ENCODE results near the gene ITGB6. TPM values are rescaled to one million over a fixed set of nuclear protein-coding genes. Genes with fewer than 3 reads are reported as not detected.
A peak's percentile ranks its signal among the peaks of the same experiment; 100 is the strongest.

ITGB6 gene
- total RNA-seq, 4 donors from 2014 or later, result 4.4 to 13.8 (median 10.0) TPM

DNA sequence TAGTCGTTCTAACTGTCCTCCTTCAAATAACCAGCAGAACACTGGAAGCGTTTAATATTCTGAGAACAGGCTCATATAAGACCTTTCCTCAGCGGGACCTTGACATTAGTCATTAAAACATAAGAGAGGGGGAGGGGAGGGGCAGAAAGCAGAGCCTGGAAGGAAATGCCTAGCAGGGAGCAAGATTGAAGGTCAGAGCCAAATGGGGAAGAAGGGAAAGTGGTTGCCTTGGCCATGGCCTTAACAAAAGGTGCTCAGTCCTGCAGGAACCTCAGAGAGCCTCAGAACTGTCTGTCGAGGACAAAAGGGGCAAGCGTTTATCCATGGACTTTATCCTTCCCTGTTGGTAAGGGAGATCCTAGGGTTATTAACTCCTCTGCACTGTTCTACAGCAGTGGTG is 136.8 kb downstream of the ITGB6 start:
- peak overlapping the region; percentile 86 for H3K27ac ChIP-seq
- 43% methylated on average over 5 of the region's 5 CpGs for WGBS
- DNase-seq (ENCODE audit: low spot score in 2 of 2), result no peak

DNA sequence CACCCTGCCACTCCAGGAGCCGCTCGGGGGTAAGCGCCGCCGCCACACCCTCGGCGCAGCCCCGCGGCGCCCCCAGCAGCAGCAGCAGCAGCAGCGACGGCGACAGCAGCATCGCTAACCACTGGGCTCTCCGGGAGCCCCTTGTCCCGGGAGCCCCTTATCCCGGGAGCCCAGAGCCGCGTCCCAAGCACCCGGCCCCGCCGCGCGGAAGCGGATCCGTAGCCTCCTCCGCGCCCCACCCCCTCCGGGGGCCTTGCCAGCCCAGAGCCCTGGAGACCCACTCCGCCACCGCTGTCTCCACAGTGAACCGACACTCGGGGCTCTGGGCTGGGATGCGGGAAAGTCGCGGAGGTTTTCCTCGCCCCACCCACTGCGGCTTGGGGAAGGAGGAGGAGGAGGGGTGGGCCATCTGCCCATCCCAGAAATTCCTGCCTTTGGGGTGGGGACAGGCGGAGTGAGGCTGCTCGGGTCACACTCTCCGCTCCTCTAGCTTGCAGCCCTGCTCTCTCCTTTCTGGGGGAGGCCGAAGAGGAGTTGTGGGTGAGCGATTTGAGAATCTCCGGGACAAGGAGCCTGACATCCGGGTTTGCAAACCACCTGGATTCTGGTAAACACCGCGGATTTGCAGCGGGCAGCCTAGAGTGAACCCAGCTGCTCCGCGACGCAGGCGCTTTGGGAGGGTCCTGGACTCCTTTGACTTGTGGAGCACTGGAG is 137.6 kb downstream of the ITGB6 start, which contains the start of gene PLA2R1:
PLA2R1 (minus strand) TSS at position 324 of the 714 bp plus-strand sequence; CDS start at position 112, 212 bp downstream.
- WGBS, result 20% methylated on average over 4 of the region's 52 CpGs
- H3K36me3 ChIP-seq, result no peaks in the 10 kb centered on the region
- H3K4me3 ChIP-seq, result peak within 1 kb of the TSS; percentile 86
- no peaks in the 10 kb centered on the region for H3K9me3 ChIP-seq
- peak; percentile 89 for DNase-seq (ENCODE audit: low spot score in 2 of 2)
- peak within 1 kb of the TSS; percentile 86 for H3K27ac ChIP-seq
- TF ChIP-seq, protein P1, sequence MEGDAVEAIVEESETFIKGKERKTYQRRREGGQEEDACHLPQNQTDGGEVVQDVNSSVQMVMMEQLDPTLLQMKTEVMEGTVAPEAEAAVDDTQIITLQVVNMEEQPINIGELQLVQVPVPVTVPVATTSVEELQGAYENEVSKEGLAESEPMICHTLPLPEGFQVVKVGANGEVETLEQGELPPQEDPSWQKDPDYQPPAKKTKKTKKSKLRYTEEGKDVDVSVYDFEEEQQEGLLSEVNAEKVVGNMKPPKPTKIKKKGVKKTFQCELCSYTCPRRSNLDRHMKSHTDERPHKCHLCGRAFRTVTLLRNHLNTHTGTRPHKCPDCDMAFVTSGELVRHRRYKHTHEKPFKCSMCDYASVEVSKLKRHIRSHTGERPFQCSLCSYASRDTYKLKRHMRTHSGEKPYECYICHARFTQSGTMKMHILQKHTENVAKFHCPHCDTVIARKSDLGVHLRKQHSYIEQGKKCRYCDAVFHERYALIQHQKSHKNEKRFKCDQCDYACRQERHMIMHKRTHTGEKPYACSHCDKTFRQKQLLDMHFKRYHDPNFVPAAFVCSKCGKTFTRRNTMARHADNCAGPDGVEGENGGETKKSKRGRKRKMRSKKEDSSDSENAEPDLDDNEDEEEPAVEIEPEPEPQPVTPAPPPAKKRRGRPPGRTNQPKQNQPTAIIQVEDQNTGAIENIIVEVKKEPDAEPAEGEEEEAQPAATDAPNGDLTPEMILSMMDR (IDR thresholded peaks at IDR 0.05), result no peak
- TF ChIP-seq POLR2AphosphoS5 (IDR thresholded peaks at IDR 0.05) (no peak), POLR2A (IDR thresholded peaks at IDR 0.05) (no peak), EP300 (IDR thresholded peaks at IDR 0.05) (no peak)
- peaks cover 37% of the 10 kb centered on the region for H3K4me1 ChIP-seq
- no peaks in the 10 kb centered on the region for H3K27me3 ChIP-seq

More for the DNA sequence above, 136.8 kb downstream of the ITGB6 start:
- no peaks in the 10 kb centered on the region for H3K9me3 ChIP-seq
- no peaks in the 10 kb centered on the region for H3K36me3 ChIP-seq
- H3K27me3 ChIP-seq, result no peaks in the 10 kb centered on the region
- peak overlapping the region; percentile 86 for H3K4me3 ChIP-seq
- TF ChIP-seq EP300 (IDR thresholded peaks at IDR 0.05) (no peak), POLR2A (IDR thresholded peaks at IDR 0.05) (no peak), POLR2AphosphoS5 (IDR thresholded peaks at IDR 0.05) (no peak)
- TF ChIP-seq, protein P1 (IDR thresholded peaks at IDR 0.05), result no peak
- H3K4me1 ChIP-seq, result peaks cover 37% of the 10 kb centered on the region

DNA sequence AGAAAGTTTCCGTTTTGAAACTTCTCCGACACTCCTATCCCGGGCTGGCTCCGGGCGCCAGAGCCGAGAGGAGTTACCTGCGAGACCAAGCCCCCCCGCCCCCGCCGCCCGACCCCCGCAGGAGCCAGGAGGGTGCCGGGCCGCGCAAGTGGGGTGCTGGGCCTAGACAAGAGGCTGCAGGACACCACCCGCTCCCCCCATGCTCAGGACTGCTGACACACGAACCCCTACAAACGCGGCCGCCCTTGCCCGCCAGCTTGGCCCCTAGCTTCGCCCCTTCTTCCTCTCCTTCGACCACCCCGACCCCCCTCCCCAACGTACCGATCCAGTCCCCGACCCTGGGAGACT is 138.2 kb downstream of the ITGB6 start:
- DNase-seq (ENCODE audit: low spot score in 2 of 2), result peak in 1 of 2 donors; percentile 70
- Histone ChIP-seq H3K36me3 (no peaks in the 10 kb centered on the region), H3K4me3 (peak overlapping the region; percentile 86), H3K27ac (peak overlapping the region; percentile 86), H3K27me3 (no peaks in the 10 kb centered on the region), H3K4me1 (peaks cover 37% of the 10 kb centered on the region), H3K9me3 (no peaks in the 10 kb centered on the region)
- 2% methylated on average over 12 of the region's 27 CpGs for WGBS
- TF ChIP-seq POLR2AphosphoS5 (IDR thresholded peaks at IDR 0.05), result no peak
- no peak for TF ChIP-seq POLR2A (IDR thresholded peaks at IDR 0.05)
- no peak for TF ChIP-seq EP300 (IDR thresholded peaks at IDR 0.05)
- TF ChIP-seq, protein P1 (IDR thresholded peaks at IDR 0.05), result no peak

DNA sequence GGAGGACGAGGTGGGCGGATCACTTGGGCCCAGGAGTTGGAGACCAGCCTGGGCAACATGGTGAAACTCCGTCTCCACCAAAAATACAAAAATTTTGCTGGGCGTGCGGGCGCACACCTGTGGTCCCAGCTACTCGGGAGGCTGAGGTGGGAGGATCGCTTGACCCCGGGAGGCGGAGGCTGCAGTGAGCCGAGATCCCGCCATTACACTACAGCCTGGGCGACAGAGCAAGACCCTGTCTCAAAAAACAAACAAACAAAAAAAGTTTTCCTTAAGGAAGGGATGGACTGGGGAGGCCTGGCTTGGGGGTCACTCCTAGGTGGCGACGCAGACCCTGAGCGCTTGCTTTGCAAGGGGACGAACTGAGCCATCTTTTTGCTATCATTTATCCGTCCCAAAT is 138.5 kb downstream of the ITGB6 start:
- Histone ChIP-seq H3K4me3 (peak overlapping the region; percentile 86), H3K36me3 (no peaks in the 10 kb centered on the region), H3K27me3 (no peaks in the 10 kb centered on the region), H3K27ac (peak overlapping the region; percentile 86), H3K4me1 (peaks cover 37% of the 10 kb centered on the region), H3K9me3 (no peaks in the 10 kb centered on the region)
- DNase-seq (ENCODE audit: low spot score in 2 of 2), result no peak
- TF ChIP-seq EP300 (IDR thresholded peaks at IDR 0.05) (no peak), POLR2AphosphoS5 (IDR thresholded peaks at IDR 0.05) (no peak), POLR2A (IDR thresholded peaks at IDR 0.05) (no peak)
- TF ChIP-seq, protein P1 (IDR thresholded peaks at IDR 0.05), result no peak
- 67% methylated on average over 15 of the region's 18 CpGs for WGBS

DNA sequence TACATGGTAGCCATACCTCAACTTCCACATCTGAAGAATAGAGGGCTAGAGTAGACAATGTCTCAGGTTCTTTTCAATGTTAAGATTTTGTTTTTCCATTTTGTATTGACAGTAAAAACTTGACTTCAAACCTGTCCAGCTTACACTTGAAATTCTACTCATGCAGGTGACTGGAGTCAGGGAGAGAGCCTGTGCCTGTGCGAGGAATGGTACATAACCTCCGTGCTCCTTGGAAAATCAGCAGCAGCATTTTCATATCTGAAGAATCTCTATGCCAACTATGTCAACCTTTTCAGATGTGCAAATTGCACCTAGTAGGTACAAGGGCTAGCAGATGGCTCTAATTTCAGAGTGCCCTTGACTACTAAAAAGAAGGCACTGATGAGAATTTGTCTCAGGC is 139.8 kb downstream of the ITGB6 start:
- Histone ChIP-seq H3K9me3 (no peaks in the 10 kb centered on the region), H3K27ac (no peak overlapping the region), H3K27me3 (no peaks in the 10 kb centered on the region), H3K4me1 (peaks cover 41% of the 10 kb centered on the region), H3K4me3 (peak overlapping the region; percentile 86), H3K36me3 (no peaks in the 10 kb centered on the region)
- WGBS, result 94% methylated on average over 2 of the region's 2 CpGs
- no peak for DNase-seq (ENCODE audit: low spot score in 2 of 2)
- TF ChIP-seq POLR2AphosphoS5 (IDR thresholded peaks at IDR 0.05), result no peak
- TF ChIP-seq, protein P1 (IDR thresholded peaks at IDR 0.05), result no peak
- TF ChIP-seq EP300 (IDR thresholded peaks at IDR 0.05), result no peak
- no peak for TF ChIP-seq POLR2A (IDR thresholded peaks at IDR 0.05)
